Left lung (tissue), 10 donors: ENCODE measurements around the gene TNFAIP8L3. TPM values are rescaled to one million over a fixed set of nuclear protein-coding genes. Genes with fewer than 3 reads are reported as not detected.

ENCODE experiments used
- ATAC-seq: fragments of 200-7000 bp; cut with Tn5 transposase; one replicate; pipeline ENCODE4 v1.9.1; 2020; ENCODE audit warnings: moderate library complexity
- DNase-seq, 4 donors: peaks; one replicate each; pipeline ENCODE4 v3.0.0-alpha.2; 2013 to 2020
- H3K27ac ChIP-seq, 2 donors: fragments of 200-600 bp; sonication (generic) in 1 of 2; one replicate each; pipeline versions ENCODE4 v1.5.0 to v1.8.0; 2020 to 2021
- H3K27me3 ChIP-seq, 2 donors: fragments of 200-600 bp; sonication (generic) in 1 of 2; one replicate each; pipeline versions ENCODE4 v1.5.0 to v1.8.0; 2020 to 2021
- H3K36me3 ChIP-seq, 2 donors: fragments of 200-600 bp; sonication (generic) in 1 of 2; one replicate each; pipeline versions ENCODE4 v1.5.0 to v1.8.0; 2020 to 2021
- H3K4me1 ChIP-seq, 2 donors: fragments of 200-600 bp; one replicate each; pipeline ENCODE4 v1.8.0; 2021
- H3K4me3 ChIP-seq, 2 donors: fragments of 200-600 bp; sonication (generic) in 1 of 2; one replicate each; pipeline versions ENCODE4 v1.5.0 to v1.8.0; 2020 to 2021; ENCODE audit warnings: mild to moderate bottlenecking in 1 of 2
- H3K9me3 ChIP-seq, 2 donors: fragments of 200-600 bp; sonication (generic) in 1 of 2; one replicate each; pipeline versions ENCODE4 v1.5.0 to v1.8.0; 2020 to 2021
- CTCF ChIP-seq, 2 donors: fragments of 200-600 bp; sonication (generic) in 1 of 2; IDR thresholded peaks; one replicate each; pipeline versions ENCODE4 v1.5.0 to v1.8.0; 2021; ENCODE audit warnings: antibody characterized with exemption in 2 of 2
- intact Hi-C, 2 donors: fragments of 100-400 bp; cut with DNase I; formaldehyde crosslinking; loops; one replicate each; pipeline versions ENCODE4 v1.11.2 to v1.14.2; 2022
- polyA plus RNA-seq, 6 donors: library from polyadenylated mRNA; unstranded; fragments of 120-200 nt; gene quantifications; one replicate each; pipeline ENCODE4 v1.2.1, GENCODE V29; 2013; ENCODE audit not compliant: insufficient read length in 6 of 6
- total RNA-seq, 2 donors: library from RNA; stranded (reverse); fragmentation: NEBNext Ultra II Directional; extraction: Animal tissue kit (Norgen Biotek cat#: 25700); gene quantifications; one replicate each; pipeline ENCODE4 v1.2.1, GENCODE V29; 2021
- donor health status: DM: no; HTN: yes; CAD: no.
- donor health status: DM: no; HTN: no; CAD: no.

TNFAIP8L3 gene
- total and polyA plus RNA-seq, 8 donors = 3.0 to 25.0 (median 4.4) TPM

GRCh38 chr15:51117270-51117669, 22.6 kb upstream of the TNFAIP8L3 start:
- no peak for DNase-seq
- Histone ChIP-seq H3K36me3 (no peaks in the 10 kb centered on the region), H3K27me3 (peaks cover 0 to 3% of the 10 kb centered on the region in 2 donors), H3K4me1 (no peaks in the 10 kb centered on the region), H3K9me3 (no peaks in the 10 kb centered on the region), H3K27ac (no peak overlapping the region), H3K4me3 (no peak overlapping the region)
- no peak for ATAC-seq
- TF ChIP-seq CTCF (IDR thresholded peaks at IDR 0.05) = no peak
- intact Hi-C loops = no loop called here

DNA sequence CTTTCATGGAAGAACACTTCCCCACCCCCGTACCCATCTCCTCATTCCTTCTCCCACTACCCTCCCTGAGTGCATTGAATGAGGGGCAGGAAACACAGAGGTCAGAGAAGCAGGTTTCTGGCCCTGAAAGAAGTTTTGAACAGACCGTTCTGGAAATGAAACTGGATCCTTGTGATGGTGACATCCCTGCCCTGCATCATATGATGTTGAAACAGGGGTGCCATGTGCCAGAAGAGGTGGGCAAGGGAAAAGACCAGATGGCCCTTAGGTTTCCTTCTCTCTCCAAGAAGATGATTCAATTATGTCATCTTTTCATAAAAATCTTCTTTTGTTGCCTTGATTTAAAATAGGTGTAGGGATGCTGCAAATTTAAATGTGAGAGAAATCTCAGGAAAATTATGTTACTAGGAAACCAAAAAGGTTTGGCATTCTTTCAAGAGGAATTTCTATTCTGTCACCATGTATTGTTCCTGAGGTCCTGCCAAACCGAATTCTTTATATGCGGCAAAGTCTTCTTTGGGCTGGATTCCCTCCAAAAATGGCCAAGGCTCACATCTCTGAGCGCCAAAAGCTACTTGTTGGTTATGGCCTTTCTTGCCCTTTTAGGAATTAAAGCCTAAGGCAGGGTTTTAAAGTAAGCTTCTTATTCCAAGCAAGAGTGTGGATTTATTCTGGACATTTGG, 19.9 kb upstream of the TNFAIP8L3 start:
- Histone ChIP-seq H3K27me3 (peaks cover 0 to 12% of the 10 kb centered on the region in 2 donors), H3K4me1 (no peaks in the 10 kb centered on the region), H3K27ac (no peak overlapping the region), H3K4me3 (no peak overlapping the region), H3K9me3 (no peaks in the 10 kb centered on the region), H3K36me3 (no peaks in the 10 kb centered on the region)
- intact Hi-C loops = no loop called here
- no peak for DNase-seq
- TF ChIP-seq CTCF (IDR thresholded peaks at IDR 0.05) = no peak
- no peak for ATAC-seq

GRCh38 chr15:51112078-51112477, 17.4 kb upstream of the TNFAIP8L3 start:
- TF ChIP-seq CTCF (IDR thresholded peaks at IDR 0.05) = no peak
- intact Hi-C loops = no loop called here
- no peak overlapping the region for H3K27ac ChIP-seq
- ATAC-seq (no peak), DNase-seq (no peak)
- H3K36me3 ChIP-seq = no peaks in the 10 kb centered on the region
- no peaks in the 10 kb centered on the region for H3K9me3 ChIP-seq
- H3K4me1 ChIP-seq = no peaks in the 10 kb centered on the region
- peaks cover 0 to 16% of the 10 kb centered on the region in 2 donors for H3K27me3 ChIP-seq
- no peak overlapping the region for H3K4me3 ChIP-seq

GRCh38 chr15:51111061-51111460, 16.4 kb upstream of the TNFAIP8L3 start:
- Histone ChIP-seq H3K9me3 (no peaks in the 10 kb centered on the region), H3K4me1 (no peaks in the 10 kb centered on the region), H3K27ac (no peak overlapping the region), H3K36me3 (no peaks in the 10 kb centered on the region), H3K27me3 (peaks cover 0 to 16% of the 10 kb centered on the region in 2 donors), H3K4me3 (no peak overlapping the region)
- DNase-seq = no peak
- ATAC-seq = no peak
- TF ChIP-seq CTCF (IDR thresholded peaks at IDR 0.05) = no peak
- intact Hi-C loops = no loop called here

DNA sequence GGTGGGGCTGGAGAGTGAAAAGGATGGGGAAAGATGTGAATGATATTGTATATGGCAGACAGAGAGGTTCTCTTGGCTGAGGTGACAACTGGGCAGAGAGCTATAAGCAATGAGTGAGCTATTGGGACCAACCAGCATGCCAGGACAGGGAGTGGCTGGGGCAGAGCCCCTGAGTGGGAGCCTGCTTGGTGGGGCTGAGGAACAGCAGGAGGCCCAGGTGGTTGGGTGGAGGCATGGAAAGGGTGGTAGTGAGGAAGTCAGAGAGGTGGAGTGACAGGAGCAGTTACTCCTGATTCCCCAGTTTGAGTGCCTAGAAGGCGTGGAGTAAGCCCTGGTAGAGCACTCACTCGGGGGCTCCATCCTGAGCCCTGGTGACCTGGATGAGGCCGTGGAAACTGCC, 15.5 kb upstream of the TNFAIP8L3 start:
- no peak for ATAC-seq
- no peak for DNase-seq
- Histone ChIP-seq H3K4me3 (no peak overlapping the region), H3K27ac (no peak overlapping the region), H3K36me3 (no peaks in the 10 kb centered on the region), H3K9me3 (no peaks in the 10 kb centered on the region), H3K27me3 (peaks cover 0 to 23% of the 10 kb centered on the region in 2 donors), H3K4me1 (no peaks in the 10 kb centered on the region)
- no peak for TF ChIP-seq CTCF (IDR thresholded peaks at IDR 0.05)
- intact Hi-C loops = no loop called here
